HEK293T (cell line): ENCODE data around the gene UCP2.

Source experiments
- ARNT ChIP-seq: fragments of 450-650 bp; IDR thresholded peaks from 2 replicates; pipeline ENCODE4 v1.6.1; 2017; ENCODE audit warnings: mild to moderate bottlenecking
- BHLHE40 ChIP-seq: fragments of 450-650 bp; IDR thresholded peaks from 2 replicates; pipeline ENCODE4 v1.6.1; 2016; ENCODE audit warnings: mild to moderate bottlenecking, moderate library complexity, borderline replicate concordance
- ELF4 ChIP-seq: fragments of 450-650 bp; IDR thresholded peaks from 2 replicates; pipeline ENCODE4 v1.6.1; 2017; ENCODE audit warnings: antibody characterized with exemption
- FOXA1 ChIP-seq: fragments of 450-650 bp; IDR thresholded peaks from 2 replicates; pipeline ENCODE4 v1.6.1; 2016; ENCODE audit warnings: mild to moderate bottlenecking
- FOXK2 ChIP-seq: fragments of 450-650 bp; IDR thresholded peaks from 2 replicates; pipeline ENCODE4 v1.6.1; 2016; ENCODE audit warnings: mild to moderate bottlenecking
- FOXM1 ChIP-seq: fragments of 450-650 bp; IDR thresholded peaks from 2 replicates; pipeline ENCODE4 v1.6.1; 2017; ENCODE audit warnings: mild to moderate bottlenecking, borderline replicate concordance
- L3MBTL2 ChIP-seq: fragments of 450-650 bp; conservative IDR thresholded peaks from 2 replicates; pipeline ENCODE4 v1.6.1; 2016; ENCODE audit warnings: mild to moderate bottlenecking
- LEF1 ChIP-seq: fragments of 450-650 bp; IDR thresholded peaks from 2 replicates; pipeline ENCODE4 v1.6.1; 2017; ENCODE audit warnings: mild to moderate bottlenecking, borderline replicate concordance
- NFRKB ChIP-seq: fragments of 450-650 bp; IDR thresholded peaks from 2 replicates; pipeline ENCODE4 v1.6.1; 2016; ENCODE audit warnings: mild to moderate bottlenecking, moderate library complexity
- SP1 ChIP-seq: fragments of 450-650 bp; IDR thresholded peaks from 2 replicates; pipeline ENCODE4 v1.6.1; 2017
- SUZ12 ChIP-seq: fragments of 450-650 bp; IDR thresholded peaks from 2 replicates; pipeline ENCODE4 v1.6.1; 2016; ENCODE audit warnings: mild to moderate bottlenecking
- TARDBP ChIP-seq: fragments of 450-650 bp; IDR thresholded peaks from 2 replicates; pipeline ENCODE4 v1.6.1; 2016
- ZNF384 ChIP-seq: fragments of 450-650 bp; IDR thresholded peaks from 2 replicates; pipeline ENCODE4 v1.6.1; 2016
- TF ChIP-seq, protein P1 (sequence below): fragments of 450-650 bp; IDR thresholded peaks from 2 replicates; pipeline ENCODE4 v1.6.1; 2016

DNA sequence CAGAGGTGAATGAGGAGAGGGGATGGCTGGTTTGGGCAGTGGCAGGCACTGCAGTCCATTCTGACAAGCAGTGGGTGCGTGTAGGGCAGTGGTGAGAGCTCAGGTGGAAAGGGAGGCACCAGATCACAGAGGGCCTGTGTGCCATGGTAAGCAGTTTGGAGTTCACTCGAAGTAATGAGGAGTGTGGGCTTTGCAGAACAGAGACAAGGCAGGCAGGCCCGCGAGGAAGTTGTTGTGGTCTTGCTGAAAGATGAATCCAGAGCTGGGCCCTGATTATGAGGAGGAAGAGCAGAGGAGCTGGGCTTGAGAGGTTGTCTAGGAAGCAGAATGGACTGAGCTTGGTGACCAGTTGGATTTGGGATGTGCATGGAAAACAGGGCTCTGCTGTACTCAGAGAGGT lies 33.4 kb downstream of the UCP2 start:
- TF ChIP-seq FOXM1 = no peak
- TF ChIP-seq LEF1 = no peak
- TF ChIP-seq SP1 = no peak
- TF ChIP-seq, protein P1, sequence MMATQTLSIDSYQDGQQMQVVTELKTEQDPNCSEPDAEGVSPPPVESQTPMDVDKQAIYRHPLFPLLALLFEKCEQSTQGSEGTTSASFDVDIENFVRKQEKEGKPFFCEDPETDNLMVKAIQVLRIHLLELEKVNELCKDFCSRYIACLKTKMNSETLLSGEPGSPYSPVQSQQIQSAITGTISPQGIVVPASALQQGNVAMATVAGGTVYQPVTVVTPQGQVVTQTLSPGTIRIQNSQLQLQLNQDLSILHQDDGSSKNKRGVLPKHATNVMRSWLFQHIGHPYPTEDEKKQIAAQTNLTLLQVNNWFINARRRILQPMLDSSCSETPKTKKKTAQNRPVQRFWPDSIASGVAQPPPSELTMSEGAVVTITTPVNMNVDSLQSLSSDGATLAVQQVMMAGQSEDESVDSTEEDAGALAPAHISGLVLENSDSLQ = no peak
- TF ChIP-seq BHLHE40 = no peak
- no peak for TF ChIP-seq TARDBP
- TF ChIP-seq L3MBTL2 = no peak
- TF ChIP-seq ELF4 = no peak
- TF ChIP-seq FOXK2 = no peak
- no peak for TF ChIP-seq NFRKB
- no peak for TF ChIP-seq SUZ12
- no peak for TF ChIP-seq FOXA1
- TF ChIP-seq ARNT = no peak
- TF ChIP-seq ZNF384 = no peak
